ENCODE results near the gene CNST.
"Not testable (repeated sequence)": the region's sequence is repeated elsewhere in the genome, so short reads cannot be mapped to it uniquely, and the experiment has no call there.

Gene CNST

GRCh38 chr1:246588159-246588721, 22.0 kb downstream of the CNST start:
- no peak for DNase-seq

GRCh38 chr1:246589919-246590318, 23.7 kb downstream of the CNST start:
- DNase-seq, result not testable (repeated sequence)

GRCh38 chr1:246591047-246591446, 24.8 kb downstream of the CNST start:
- DNase-seq, result no peak

GRCh38 chr1:246591504-246591903, 25.2 kb downstream of the CNST start:
- DNase-seq, result no peak

- DNase-seq, result no peak
Observed at GRCh38 chr1:246591958-246592357, 25.7 kb downstream of the CNST start.

- no peak for DNase-seq
Observed at GRCh38 chr1:246592695-246593094, 26.4 kb downstream of the CNST start.

- DNase-seq, result no peak
Observed at GRCh38 chr1:246595146-246595545, 28.9 kb downstream of the CNST start.

GRCh38 chr1:246597340-246597739, 31.1 kb downstream of the CNST start:
- DNase-seq, result no peak

- no peak for DNase-seq
Observed at GRCh38 chr1:246597971-246598370, 31.7 kb downstream of the CNST start.

GRCh38 chr1:246599315-246599714, 33.1 kb downstream of the CNST start:
- DNase-seq, result no peak

GRCh38 chr1:246600579-246600978, 34.3 kb downstream of the CNST start:
- no peak for DNase-seq

- DNase-seq, result peak; percentile 31
Observed at GRCh38 chr1:246602194-246602593, 35.9 kb downstream of the CNST start.

- DNase-seq, result not testable (repeated sequence)
Observed at GRCh38 chr1:246605231-246605630, 39.0 kb downstream of the CNST start.

GRCh38 chr1:246607462-246607861, 41.2 kb downstream of the CNST start:
- no peak for DNase-seq

GRCh38 chr1:246608616-246609376, 42.5 kb downstream of the CNST start:
- DNase-seq, result peak; percentile 10

- DNase-seq, result no peak
Observed at GRCh38 chr1:246609632-246610031, 43.4 kb downstream of the CNST start.

GRCh38 chr1:246613096-246613758, 47.0 kb downstream of the CNST start:
- no peak for DNase-seq

- no peak for DNase-seq
Observed at GRCh38 chr1:246617156-246617555, 50.9 kb downstream of the CNST start.

- no peak for DNase-seq
Observed at GRCh38 chr1:246617768-246618167, 51.5 kb downstream of the CNST start.

- no peak for DNase-seq
Observed at GRCh38 chr1:246618240-246618808, 52.1 kb downstream of the CNST start.

GRCh38 chr1:246622035-246622652, 55.9 kb downstream of the CNST start:
- no peak for DNase-seq

GRCh38 chr1:246624091-246624490, 57.8 kb downstream of the CNST start:
- no peak for DNase-seq

- DNase-seq, result no peak
Observed at GRCh38 chr1:246629030-246629429, 62.8 kb downstream of the CNST start.
